Thoracic aorta (tissue), 2 donors: ENCODE measurements around the gene GABPB2. TPM values are rescaled to one million over a fixed set of nuclear protein-coding genes. Genes with fewer than 3 reads are reported as not detected.

ENCODE experiments used
- ATAC-seq: fragments of 150-250 bp; one replicate; pipeline ENCODE4 v1.8.0; 2017; ENCODE audit warnings: low read depth; ENCODE audit not compliant: insufficient number of reproducible peaks, low FRiP score
- DNase-seq: peaks from one replicate; pipeline ENCODE4 v3.0.0-alpha.2; 2020; ENCODE audit warnings: low spot score
- H3K27ac ChIP-seq, 2 donors: fragments of 200-600 bp; sonication (generic); 1 replicate in 1 of 2; 2 replicates in 1 of 2; pipeline ENCODE4 v1.5.1; 2016; ENCODE audit warnings: mild to moderate bottlenecking in 2 of 2, moderate library complexity in 2 of 2
- H3K27me3 ChIP-seq: fragments of 200-600 bp; sonication (generic); replicated peaks from 2 replicates; pipeline ENCODE4 v1.6.0; 2016; ENCODE audit warnings: mild to moderate bottlenecking; ENCODE audit not compliant: insufficient read depth
- H3K36me3 ChIP-seq: fragments of 200-600 bp; sonication (generic); one replicate; pipeline ENCODE4 v1.5.1; 2016
- H3K4me1 ChIP-seq, 2 donors: fragments of 200-600 bp; sonication (generic); 1 replicate in 1 of 2; 2 replicates in 1 of 2; pipeline versions ENCODE4 v1.5.1 to v1.6.0; 2016; ENCODE audit warnings: low read depth in 2 of 2, mild to moderate bottlenecking in 1 of 2; ENCODE audit not compliant: control insufficient read depth in 1 of 2
- H3K4me3 ChIP-seq: fragments of 200-600 bp; sonication (generic); 2 replicates; pipeline ENCODE4 v1.5.1; 2016; ENCODE audit warnings: mild to moderate bottlenecking
- H3K9me3 ChIP-seq: fragments of 200-600 bp; sonication (generic); 2 replicates; pipeline ENCODE4 v1.5.1; 2016
- CTCF ChIP-seq: fragments of 200-600 bp; sonication (generic); IDR thresholded peaks from one replicate; pipeline ENCODE4 v1.5.1; 2019; ENCODE audit warnings: antibody characterized with exemption
- total RNA-seq, 2 donors: library from RNA; depleted of rRNA; stranded (reverse); fragments of >200 nt; gene quantifications; one replicate each; pipeline versions ENCODE4 v1.1.0 to v1.2.3, GENCODE V29; 2016

The GABPB2 gene
- total RNA-seq, 2 donors from 2014 or later, result 24.6 to 33.0 TPM

GRCh38 chr1:151054971-151055547, 15.5 kb upstream of the GABPB2 start:
- Histone ChIP-seq H3K4me3 (no peak overlapping the region), H3K36me3 (peaks cover 42% of the 10 kb centered on the region), H3K27me3 (no peaks in the 10 kb centered on the region), H3K9me3 (no peaks in the 10 kb centered on the region), H3K27ac (peak overlapping the region in 1 of 2 donors; percentile 99), H3K4me1 (peaks cover 21 to 36% of the 10 kb centered on the region in 2 donors)
- ATAC-seq (no peak), DNase-seq (no peak)
- TF ChIP-seq CTCF, result no peak

GRCh38 chr1:151055581-151055980, 15.0 kb upstream of the GABPB2 start:
- H3K27me3 ChIP-seq, result no peaks in the 10 kb centered on the region
- peaks cover 42% of the 10 kb centered on the region for H3K36me3 ChIP-seq
- TF ChIP-seq CTCF, result no peak
- no peaks in the 10 kb centered on the region for H3K9me3 ChIP-seq
- H3K27ac ChIP-seq, result peak overlapping the region; percentile 67 to 99
- DNase-seq (no peak), ATAC-seq (no peak)
- peaks cover 22 to 38% of the 10 kb centered on the region in 2 donors for H3K4me1 ChIP-seq
- H3K4me3 ChIP-seq, result peak overlapping the region; percentile 100

GRCh38 chr1:151056149-151056548, 14.4 kb upstream of the GABPB2 start:
- Histone ChIP-seq H3K36me3 (peaks cover 42% of the 10 kb centered on the region), H3K4me1 (peaks cover 25 to 44% of the 10 kb centered on the region in 2 donors), H3K4me3 (peak overlapping the region; percentile 100), H3K27me3 (no peaks in the 10 kb centered on the region), H3K9me3 (no peaks in the 10 kb centered on the region), H3K27ac (peak overlapping the region; percentile 67 to 99)
- DNase-seq (no peak), ATAC-seq (no peak)
- TF ChIP-seq CTCF, result no peak

GRCh38 chr1:151058692-151059091, 11.9 kb upstream of the GABPB2 start:
- peak overlapping the region; percentile 94 to 99 for H3K27ac ChIP-seq
- no peak for TF ChIP-seq CTCF
- H3K27me3 ChIP-seq, result no peaks in the 10 kb centered on the region
- peaks cover 23% of the 10 kb centered on the region for H3K36me3 ChIP-seq
- no peaks in the 10 kb centered on the region for H3K9me3 ChIP-seq
- ATAC-seq (no peak), DNase-seq (no peak)
- H3K4me3 ChIP-seq, result peak overlapping the region; percentile 100
- H3K4me1 ChIP-seq, result peaks cover 25 to 60% of the 10 kb centered on the region in 2 donors

- Histone ChIP-seq H3K4me1 (peaks cover 25 to 60% of the 10 kb centered on the region in 2 donors), H3K4me3 (peak within 1 kb of the TSS; percentile 100), H3K27ac (peak within 1 kb of the TSS; percentile 94 to 99), H3K36me3 (peaks cover 17% of the 10 kb centered on the region), H3K27me3 (no peaks in the 10 kb centered on the region), H3K9me3 (no peaks in the 10 kb centered on the region)
- peak; percentile 92 for TF ChIP-seq CTCF
- DNase-seq, result peak; percentile 30
- peak; percentile 66 for ATAC-seq
Observed at GRCh38 chr1:151059109-151060006, 11.2 kb upstream of the GABPB2 start, which contains the start of gene CDC42SE1. Gene CDC42SE1 (minus strand): TSS chr1:151059622. CDS start chr1:151055730, 3,892 bp downstream.
